ENCODE measurements around the gene DUSP28.

The DUSP28 gene

GRCh38 chr2:240602266-240603050 is 42.3 kb downstream of the DUSP28 start:
- H3K4me3 ChIP-seq (ENCODE audit: low read depth, low read length): no peak overlapping the region
- H3K79me2 ChIP-seq (ENCODE audit: control insufficient read depth, insufficient read depth, low read length, unreplicated experiment): no peaks in the 10 kb centered on the region
- no peaks in the 10 kb centered on the region for H3K27me3 ChIP-seq (ENCODE audit: insufficient read depth, low read length)
- no peaks in the 10 kb centered on the region for H3K36me3 ChIP-seq (ENCODE audit: insufficient read depth, low read length)
- no peaks in the 10 kb centered on the region for H3K4me1 ChIP-seq (ENCODE audit: control insufficient read depth, insufficient read depth, low read length, unreplicated experiment)
- no peak overlapping the region for H2AFZ ChIP-seq (ENCODE audit: low read length, unreplicated experiment)
- H3K27ac ChIP-seq (ENCODE audit: low read depth, low read length): no peak overlapping the region

- H3K79me2 ChIP-seq (ENCODE audit: control insufficient read depth, insufficient read depth, low read length, unreplicated experiment): no peaks in the 10 kb centered on the region
- H3K36me3 ChIP-seq (ENCODE audit: insufficient read depth, low read length): no peaks in the 10 kb centered on the region
- H3K27me3 ChIP-seq (ENCODE audit: insufficient read depth, low read length): no peaks in the 10 kb centered on the region
- H3K4me1 ChIP-seq (ENCODE audit: control insufficient read depth, insufficient read depth, low read length, unreplicated experiment): no peaks in the 10 kb centered on the region
- no peak overlapping the region for H2AFZ ChIP-seq (ENCODE audit: low read length, unreplicated experiment)
- H3K27ac ChIP-seq (ENCODE audit: low read depth, low read length): no peak overlapping the region
- no peak overlapping the region for H3K4me3 ChIP-seq (ENCODE audit: low read depth, low read length)
These were observed 43.1 kb downstream of the DUSP28 start for GRCh38 chr2:240603081-240603835.

GRCh38 chr2:240603846-240604245 is 43.7 kb downstream of the DUSP28 start:
- no peaks in the 10 kb centered on the region for H3K79me2 ChIP-seq (ENCODE audit: control insufficient read depth, insufficient read depth, low read length, unreplicated experiment)
- no peak overlapping the region for H2AFZ ChIP-seq (ENCODE audit: low read length, unreplicated experiment)
- H3K4me3 ChIP-seq (ENCODE audit: low read depth, low read length): no peak overlapping the region
- no peaks in the 10 kb centered on the region for H3K27me3 ChIP-seq (ENCODE audit: insufficient read depth, low read length)
- no peak overlapping the region for H3K27ac ChIP-seq (ENCODE audit: low read depth, low read length)
- no peaks in the 10 kb centered on the region for H3K4me1 ChIP-seq (ENCODE audit: control insufficient read depth, insufficient read depth, low read length, unreplicated experiment)
- no peaks in the 10 kb centered on the region for H3K36me3 ChIP-seq (ENCODE audit: insufficient read depth, low read length)

DNA sequence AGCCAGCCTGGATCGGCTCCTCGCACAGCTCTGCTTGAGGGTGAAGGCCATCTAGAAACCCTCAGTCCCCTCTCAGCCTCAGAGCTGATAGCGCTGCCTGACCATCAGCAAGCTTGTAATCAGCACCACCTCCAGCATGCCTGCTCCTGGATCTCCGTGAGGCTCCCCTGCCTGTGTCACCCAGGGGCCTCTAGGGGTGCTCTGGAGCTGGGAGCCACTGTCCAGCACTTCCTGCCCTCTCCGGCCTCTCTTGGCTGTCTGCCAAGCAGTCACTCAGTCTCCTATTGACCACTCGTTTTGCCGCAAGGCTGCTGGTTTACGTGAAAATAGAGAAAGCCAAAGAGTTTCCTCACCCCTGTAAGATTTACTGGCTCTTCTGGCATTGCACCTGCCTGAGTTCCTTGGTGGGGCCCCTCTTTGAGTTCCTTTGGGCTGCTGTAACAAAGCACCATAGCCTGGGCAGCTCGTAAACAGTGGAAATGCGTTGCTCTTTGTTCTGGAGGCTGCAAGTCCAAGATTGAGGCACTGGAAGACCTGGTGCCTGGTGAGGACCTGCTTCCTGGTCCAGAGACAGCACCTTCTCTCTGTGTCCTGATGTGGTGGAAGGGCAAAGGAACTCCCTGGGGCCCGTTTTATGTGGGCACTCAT is 44.3 kb downstream of the DUSP28 start:
- H2AFZ ChIP-seq (ENCODE audit: low read length, unreplicated experiment): no peak overlapping the region
- H3K27me3 ChIP-seq (ENCODE audit: insufficient read depth, low read length): no peaks in the 10 kb centered on the region
- no peak overlapping the region for H3K27ac ChIP-seq (ENCODE audit: low read depth, low read length)

DNA sequence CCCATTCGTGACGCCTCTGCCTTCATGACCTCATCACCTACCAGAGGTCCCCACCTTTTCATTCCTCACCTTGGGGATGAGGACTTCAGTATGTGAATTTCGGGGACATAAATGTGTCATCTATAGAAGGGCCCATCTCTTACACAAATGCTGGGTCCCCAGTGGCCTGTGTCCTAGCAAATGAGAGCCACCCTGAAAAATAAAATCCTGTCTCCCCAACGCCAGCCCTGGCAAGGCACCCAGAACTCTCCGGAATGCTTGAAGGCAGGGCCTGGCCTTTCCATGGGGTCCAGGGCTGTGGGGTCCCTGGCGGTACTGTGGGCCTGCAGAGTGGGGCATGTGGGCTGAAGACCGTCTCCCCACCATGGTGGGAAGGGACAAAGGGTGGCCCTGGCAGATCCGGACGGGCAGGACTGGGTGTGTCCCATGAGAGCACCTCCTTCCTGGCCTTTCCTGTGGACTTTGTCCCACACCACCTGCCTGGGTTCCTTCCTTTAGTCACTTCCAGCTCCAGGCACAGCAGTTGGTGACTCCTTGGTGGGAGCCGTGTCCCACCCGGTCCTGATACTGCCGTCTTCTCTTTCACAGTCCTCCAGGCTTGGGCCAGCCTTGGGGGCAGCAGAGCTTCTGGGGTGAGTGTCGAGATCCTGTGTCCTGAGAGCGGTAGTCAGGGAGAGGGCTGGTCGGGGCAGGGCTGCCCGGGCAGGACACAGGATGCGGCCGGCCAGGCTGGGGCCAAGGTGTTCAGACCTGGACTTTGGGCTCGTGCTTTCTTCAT is 45.0 kb downstream of the DUSP28 start:
- no peak overlapping the region for H3K27ac ChIP-seq (ENCODE audit: low read depth, low read length)
- no peaks in the 10 kb centered on the region for H3K79me2 ChIP-seq (ENCODE audit: control insufficient read depth, insufficient read depth, low read length, unreplicated experiment)
- H3K4me3 ChIP-seq (ENCODE audit: low read depth, low read length): no peak overlapping the region
- no peaks in the 10 kb centered on the region for H3K36me3 ChIP-seq (ENCODE audit: insufficient read depth, low read length)
- no peak overlapping the region for H2AFZ ChIP-seq (ENCODE audit: low read length, unreplicated experiment)
- no peaks in the 10 kb centered on the region for H3K4me1 ChIP-seq (ENCODE audit: control insufficient read depth, insufficient read depth, low read length, unreplicated experiment)
- H3K27me3 ChIP-seq (ENCODE audit: insufficient read depth, low read length): no peaks in the 10 kb centered on the region

More for the DNA sequence above, 44.3 kb downstream of the DUSP28 start:
- Histone ChIP-seq H3K4me3 (ENCODE audit: low read depth, low read length) (no peak overlapping the region), H3K4me1 (ENCODE audit: control insufficient read depth, insufficient read depth, low read length, unreplicated experiment) (no peaks in the 10 kb centered on the region), H3K36me3 (ENCODE audit: insufficient read depth, low read length) (no peaks in the 10 kb centered on the region), H3K79me2 (ENCODE audit: control insufficient read depth, insufficient read depth, low read length, unreplicated experiment) (no peaks in the 10 kb centered on the region)

- Histone ChIP-seq H3K4me1 (ENCODE audit: control insufficient read depth, insufficient read depth, low read length, unreplicated experiment) (no peaks in the 10 kb centered on the region), H3K27me3 (ENCODE audit: insufficient read depth, low read length) (no peaks in the 10 kb centered on the region), H3K4me3 (ENCODE audit: low read depth, low read length) (no peak overlapping the region), H3K36me3 (ENCODE audit: insufficient read depth, low read length) (no peaks in the 10 kb centered on the region), H3K27ac (ENCODE audit: low read depth, low read length) (no peak overlapping the region), H2AFZ (ENCODE audit: low read length, unreplicated experiment) (no peak overlapping the region), H3K79me2 (ENCODE audit: control insufficient read depth, insufficient read depth, low read length, unreplicated experiment) (no peaks in the 10 kb centered on the region)
These were observed 45.9 kb downstream of the DUSP28 start for GRCh38 chr2:240605867-240606743.

DNA sequence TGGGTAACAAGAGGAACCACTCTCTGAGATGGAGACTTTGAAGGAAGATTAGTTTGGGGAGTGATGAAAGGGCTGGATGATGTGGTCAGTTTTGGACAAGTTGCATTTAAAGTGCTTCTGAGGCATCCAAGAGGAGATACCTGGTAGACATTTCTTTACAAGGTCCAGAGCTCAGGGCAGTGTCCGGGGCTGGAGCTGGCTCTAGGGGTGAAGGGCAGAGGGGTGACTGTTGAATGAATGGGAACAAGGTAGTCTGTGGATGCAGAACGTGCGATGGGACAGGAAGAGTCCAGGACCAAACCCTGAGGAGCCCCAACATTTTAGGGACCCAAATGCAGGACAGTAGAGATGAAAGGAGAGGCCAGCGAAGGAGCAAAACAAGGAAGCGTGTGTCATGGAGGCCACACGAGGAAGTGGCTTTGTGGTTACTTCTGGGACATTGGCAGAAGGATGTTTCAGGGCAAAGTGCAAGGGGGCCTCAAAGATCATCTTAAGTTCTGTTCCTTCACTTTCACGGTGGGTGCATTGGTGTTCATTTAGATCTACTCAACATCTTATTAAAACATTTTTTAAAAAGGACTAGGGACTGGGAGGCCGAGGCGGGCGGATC is 51.5 kb downstream of the DUSP28 start:
- no peaks in the 10 kb centered on the region for H3K4me1 ChIP-seq (ENCODE audit: control insufficient read depth, insufficient read depth, low read length, unreplicated experiment)
- H3K79me2 ChIP-seq (ENCODE audit: control insufficient read depth, insufficient read depth, low read length, unreplicated experiment): no peaks in the 10 kb centered on the region
- no peak overlapping the region for H3K27ac ChIP-seq (ENCODE audit: low read depth, low read length)
- H3K36me3 ChIP-seq (ENCODE audit: insufficient read depth, low read length): no peaks in the 10 kb centered on the region
- no peaks in the 10 kb centered on the region for H3K27me3 ChIP-seq (ENCODE audit: insufficient read depth, low read length)
- no peak overlapping the region for H3K4me3 ChIP-seq (ENCODE audit: low read depth, low read length)
- no peak overlapping the region for H2AFZ ChIP-seq (ENCODE audit: low read length, unreplicated experiment)
